ENCODE results near the gene ESRRG.

Gene ESRRG

DNA sequence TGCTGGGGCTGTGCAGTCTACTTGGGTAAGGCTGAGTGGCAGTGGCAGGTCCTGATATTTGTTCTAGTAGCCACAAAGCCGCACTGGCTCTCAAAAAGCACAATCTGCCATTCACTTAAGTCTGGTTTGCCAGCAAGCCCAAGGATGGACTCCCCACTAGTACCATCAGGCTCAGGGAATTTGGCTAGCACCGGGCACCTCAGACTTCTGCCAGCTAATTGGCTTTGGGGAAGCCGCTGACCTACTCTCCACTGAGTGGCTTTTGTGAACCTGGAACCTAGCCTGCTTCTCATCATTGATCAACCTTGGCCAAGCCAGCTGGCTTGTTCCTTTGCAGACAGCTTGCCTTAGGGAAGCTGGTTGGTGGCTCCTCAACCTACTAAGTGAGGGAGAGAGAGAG lies 83.1 kb downstream of the ESRRG start:
- DNase-seq (ENCODE audit: low read depth): no peak
- H3K4me3 ChIP-seq (ENCODE audit: low read length): no peak overlapping the region
- TF ChIP-seq, protein P1, sequence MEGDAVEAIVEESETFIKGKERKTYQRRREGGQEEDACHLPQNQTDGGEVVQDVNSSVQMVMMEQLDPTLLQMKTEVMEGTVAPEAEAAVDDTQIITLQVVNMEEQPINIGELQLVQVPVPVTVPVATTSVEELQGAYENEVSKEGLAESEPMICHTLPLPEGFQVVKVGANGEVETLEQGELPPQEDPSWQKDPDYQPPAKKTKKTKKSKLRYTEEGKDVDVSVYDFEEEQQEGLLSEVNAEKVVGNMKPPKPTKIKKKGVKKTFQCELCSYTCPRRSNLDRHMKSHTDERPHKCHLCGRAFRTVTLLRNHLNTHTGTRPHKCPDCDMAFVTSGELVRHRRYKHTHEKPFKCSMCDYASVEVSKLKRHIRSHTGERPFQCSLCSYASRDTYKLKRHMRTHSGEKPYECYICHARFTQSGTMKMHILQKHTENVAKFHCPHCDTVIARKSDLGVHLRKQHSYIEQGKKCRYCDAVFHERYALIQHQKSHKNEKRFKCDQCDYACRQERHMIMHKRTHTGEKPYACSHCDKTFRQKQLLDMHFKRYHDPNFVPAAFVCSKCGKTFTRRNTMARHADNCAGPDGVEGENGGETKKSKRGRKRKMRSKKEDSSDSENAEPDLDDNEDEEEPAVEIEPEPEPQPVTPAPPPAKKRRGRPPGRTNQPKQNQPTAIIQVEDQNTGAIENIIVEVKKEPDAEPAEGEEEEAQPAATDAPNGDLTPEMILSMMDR (conservative IDR thresholded peaks at IDR 0.05; ENCODE audit: low read depth, low read length): no peak

DNA sequence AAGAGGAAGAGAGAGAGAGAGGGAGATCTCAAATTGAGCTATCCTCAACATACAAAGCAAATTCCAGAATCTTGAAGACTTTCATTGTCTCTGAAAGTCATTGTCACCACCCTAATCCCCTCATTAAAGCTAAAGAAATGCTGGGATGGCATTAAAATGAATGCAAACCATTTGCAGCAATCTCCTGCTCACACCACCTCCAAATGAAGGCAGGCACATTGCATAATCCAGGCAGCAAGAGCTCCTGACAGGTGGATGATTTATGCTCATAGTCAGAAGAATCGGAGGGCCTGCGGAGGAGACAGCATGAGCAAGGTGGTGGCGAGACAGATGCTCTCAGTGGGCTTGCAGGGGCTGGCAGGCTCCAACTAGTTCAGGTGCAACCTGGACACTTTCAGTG lies 90.2 kb downstream of the ESRRG start:
- TF ChIP-seq, protein P1 (conservative IDR thresholded peaks at IDR 0.05; ENCODE audit: low read depth, low read length): no peak
- no peak overlapping the region for H3K4me3 ChIP-seq (ENCODE audit: low read length)
- no peak for DNase-seq (ENCODE audit: low read depth)

DNA sequence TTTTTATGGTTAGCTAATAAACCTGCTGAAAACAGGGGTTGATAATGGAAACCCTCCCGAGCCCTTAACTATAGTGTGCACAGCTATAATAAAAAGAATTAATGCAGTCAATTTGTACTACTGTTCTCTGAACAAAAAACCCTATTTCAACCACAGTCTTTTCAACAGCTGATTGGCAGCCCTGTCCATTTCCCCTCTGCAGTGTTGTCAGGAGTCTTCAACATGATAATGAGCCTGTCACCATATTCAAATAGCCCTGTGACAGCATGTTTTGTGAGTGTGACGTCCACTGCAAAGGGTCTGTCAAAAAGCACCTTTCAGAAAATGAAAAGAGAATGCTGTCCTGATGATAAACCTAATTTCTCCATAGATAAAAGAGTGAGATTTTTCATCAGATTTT lies 92.7 kb downstream of the ESRRG start:
- TF ChIP-seq, protein P1 (conservative IDR thresholded peaks at IDR 0.05; ENCODE audit: low read depth, low read length): no peak
- no peak for DNase-seq (ENCODE audit: low read depth)

DNA sequence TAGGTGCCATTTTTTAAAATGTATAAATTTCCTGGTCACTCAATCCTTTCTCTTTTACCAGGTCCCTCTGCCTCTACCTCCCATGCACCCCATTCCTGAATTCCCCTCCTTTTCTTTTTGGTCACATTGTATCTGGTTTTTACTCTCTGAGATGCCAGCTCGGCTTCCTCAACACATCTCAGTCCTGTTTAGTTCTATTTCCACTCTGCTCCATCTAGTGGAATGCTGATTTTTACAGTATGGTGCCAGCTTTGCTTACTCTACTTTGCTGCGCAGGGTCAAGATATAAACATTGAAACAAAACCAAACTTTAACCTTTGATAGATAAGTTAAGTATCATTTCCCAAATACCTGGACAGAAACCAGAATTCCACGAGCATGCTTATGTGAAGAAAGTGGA lies 96.0 kb downstream of the ESRRG start:
- no peak for DNase-seq (ENCODE audit: low read depth)
- no peak overlapping the region for H3K4me3 ChIP-seq (ENCODE audit: low read length)
- TF ChIP-seq, protein P1 (conservative IDR thresholded peaks at IDR 0.05; ENCODE audit: low read depth, low read length): no peak

More for the DNA sequence above, 92.7 kb downstream of the ESRRG start:
- H3K4me3 ChIP-seq (ENCODE audit: low read length): no peak overlapping the region

DNA sequence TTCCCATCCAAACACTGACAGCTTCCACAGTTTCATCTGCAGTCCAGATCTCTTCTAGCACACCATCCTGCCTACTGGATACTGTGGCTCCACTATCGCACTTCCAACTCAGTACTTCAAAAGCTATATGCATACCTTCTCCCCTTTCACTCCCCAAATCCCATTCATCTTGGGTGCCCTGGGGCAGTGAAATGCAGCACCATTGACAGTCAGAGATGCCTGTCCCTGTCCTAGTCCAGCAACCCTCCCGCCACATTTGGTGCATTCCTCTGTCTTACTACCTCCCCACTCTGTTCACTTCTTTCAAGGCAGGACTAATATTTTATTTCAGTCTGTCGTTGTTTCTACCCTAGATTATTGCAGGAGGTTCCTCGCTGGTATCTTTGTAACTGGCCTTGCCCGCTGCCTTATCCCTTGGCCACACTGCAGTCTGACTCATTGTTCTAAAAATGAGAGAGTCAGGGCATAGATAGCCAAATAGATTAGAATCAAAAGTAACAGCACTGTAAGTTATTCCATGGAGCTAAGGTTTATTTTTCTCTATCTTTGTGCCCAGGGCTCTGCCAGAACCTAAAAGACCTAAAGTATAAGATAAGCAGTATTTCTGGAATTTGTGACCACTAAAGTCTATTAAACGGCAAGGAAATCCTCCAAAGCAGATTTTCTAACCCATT lies 96.7 kb downstream of the ESRRG start:
- TF ChIP-seq, protein P1 (conservative IDR thresholded peaks at IDR 0.05; ENCODE audit: low read depth, low read length): no peak
- DNase-seq (ENCODE audit: low read depth): no peak
- no peak overlapping the region for H3K4me3 ChIP-seq (ENCODE audit: low read length)

DNA sequence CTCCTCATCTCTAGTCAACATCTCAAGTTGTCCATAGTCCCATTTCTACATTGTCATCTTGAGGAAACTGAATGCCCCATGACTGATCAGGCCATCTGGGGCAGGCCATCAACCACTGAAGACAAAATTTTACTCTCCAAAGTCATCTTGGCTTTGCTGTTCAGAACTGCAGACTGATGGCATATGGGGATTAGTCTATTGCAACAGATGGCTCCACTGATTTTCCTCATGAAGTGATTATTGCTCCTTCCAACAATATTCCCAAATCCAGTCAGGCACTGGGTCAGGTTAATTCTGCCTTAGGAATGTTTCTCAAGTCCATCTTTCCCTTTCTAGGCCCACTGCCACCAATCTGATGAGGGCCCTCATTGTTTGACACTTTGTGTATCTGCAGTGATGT lies 101.7 kb downstream of the ESRRG start:
- TF ChIP-seq, protein P1 (conservative IDR thresholded peaks at IDR 0.05; ENCODE audit: low read depth, low read length): no peak
- H3K4me3 ChIP-seq (ENCODE audit: low read length): no peak overlapping the region
- no peak for DNase-seq (ENCODE audit: low read depth)

DNA sequence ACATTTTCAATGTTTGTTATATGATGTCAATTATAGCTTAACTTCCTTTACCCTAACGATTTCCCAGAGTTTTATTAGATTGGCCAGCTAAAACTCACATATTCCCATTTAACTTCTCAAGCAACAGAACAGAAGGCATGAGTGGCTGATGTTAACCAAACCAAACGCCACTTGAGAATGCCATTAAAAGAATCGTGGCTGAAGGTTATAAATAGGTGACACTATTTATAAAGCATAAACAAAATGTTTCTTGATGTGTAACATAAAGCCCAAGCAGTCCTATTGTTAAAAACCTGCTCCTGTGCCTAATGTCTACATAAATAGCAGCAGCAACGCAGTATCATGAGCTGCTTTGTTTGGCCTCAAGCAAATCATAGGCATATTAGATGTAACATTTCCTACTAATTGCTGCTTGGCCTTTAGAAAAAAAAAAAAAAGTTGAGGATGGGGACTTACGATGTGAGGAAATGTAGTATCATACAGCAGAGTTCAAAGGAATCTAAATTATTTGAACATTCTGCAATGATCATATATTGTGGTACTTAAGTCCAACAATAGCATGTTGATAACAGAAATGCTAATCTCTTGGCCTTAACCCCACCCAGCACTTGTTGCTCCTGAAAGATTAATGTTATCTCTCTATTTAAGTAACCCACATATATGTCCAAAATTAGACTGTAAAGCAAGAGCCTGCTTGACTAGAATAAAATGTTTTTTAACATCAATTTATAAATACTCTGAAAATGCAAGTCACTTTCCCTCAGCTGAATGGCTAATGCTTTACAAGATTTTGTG lies 106.0 kb downstream of the ESRRG start:
- TF ChIP-seq, protein P1 (conservative IDR thresholded peaks at IDR 0.05; ENCODE audit: low read depth, low read length): no peak
- no peak for DNase-seq (ENCODE audit: low read depth)
- no peak overlapping the region for H3K4me3 ChIP-seq (ENCODE audit: low read length)

All from retinal pigment epithelial cell (primary cell).